Panc1 (cell line): Measurements from ENCODE around the gene ALDH1A1. TPM values are rescaled to one million over a fixed set of nuclear protein-coding genes. Genes with fewer than 3 reads are reported as not detected.

Experiments
- ATAC-seq: fragments of 200-7000 bp; cut with Tn5 transposase; 2 replicates; pipeline ENCODE4 v1.9.1; 2020; ENCODE audit warnings: mild to moderate bottlenecking, moderate library complexity
- BruUV-seq: library from RNA; stranded (reverse); fragments of 400-500 nt; replicated peaks from 2 replicates; lab custom pipeline; 2021; lab: Mats Ljungman, UMichigan
- CTCF ChIA-PET: fragments of 300-600 bp; sonication (Branson Sonifier 250); formaldehyde crosslinking; loops from one replicate; lab custom pipeline; 2022; ENCODE audit warnings: antibody characterized with exemption; lab: Charles Lee
- POLR2A ChIA-PET: fragments of 300-600 bp; sonication (Branson Sonifier 250); formaldehyde crosslinking; loops from one replicate; lab custom pipeline; 2022; ENCODE audit warnings: antibody characterized with exemption; lab: Charles Lee
- DNase-seq: peaks from one replicate; pipeline ENCODE4 v3.0.0-alpha.2; 2010; ENCODE audit warnings: low read depth, low spot score
- H3K27ac ChIP-seq: 2 replicates; pipeline ENCODE4 v1.5.1; 2011; ENCODE audit warnings: mild to moderate bottlenecking, low read length, inconsistent platforms
- H3K27me3 ChIP-seq: fragments of 200-500 bp; sonication (Bioruptor generic); 2 replicates; pipeline ENCODE4 v1.6.0; 2014; ENCODE audit warnings: low read length, inconsistent platforms; ENCODE audit not compliant: control insufficient read depth, insufficient read depth
- H3K36me3 ChIP-seq: fragments of 200-500 bp; sonication (Bioruptor generic); 2 replicates; pipeline ENCODE4 v1.5.1; 2014; ENCODE audit warnings: inconsistent platforms, mild to moderate bottlenecking, low read length, moderate library complexity; ENCODE audit not compliant: control insufficient read depth, insufficient read depth
- H3K4me1 ChIP-seq: 2 replicates; pipeline ENCODE4 v1.5.1; 2011; ENCODE audit warnings: inconsistent platforms, mild to moderate bottlenecking, low read length, moderate library complexity; ENCODE audit not compliant: control insufficient read depth, insufficient read depth
- H3K4me3 ChIP-seq, 2 experiments: 2 replicates each; pipeline ENCODE4 v1.5.1; 2011 to 2012; ENCODE audit warnings: low read depth in 2 of 2, low read length in 2 of 2, mild to moderate bottlenecking in 2 of 2, inconsistent platforms in 1 of 2, moderate library complexity in 1 of 2
- H3K9me3 ChIP-seq: fragments of 200-500 bp; sonication (Bioruptor generic); 2 replicates; pipeline ENCODE4 v1.5.1; 2014; ENCODE audit warnings: low read depth, mild to moderate bottlenecking, inconsistent platforms, low read length, moderate library complexity; ENCODE audit not compliant: control insufficient read depth, insufficient read depth
- POLR2AphosphoS5 ChIP-seq: IDR thresholded peaks from 2 replicates; pipeline ENCODE4 v1.6.1; 2012; ENCODE audit warnings: mild to moderate bottlenecking, low read depth, low read length, moderate library complexity
- SIN3A ChIP-seq: IDR thresholded peaks from 2 replicates; pipeline ENCODE4 v1.6.1; 2012; ENCODE audit warnings: low read depth, mild to moderate bottlenecking, low read length, moderate library complexity, borderline replicate concordance; ENCODE audit not compliant: insufficient read depth
- TCF7L2 ChIP-seq: IDR thresholded peaks from 2 replicates; pipeline ENCODE4 v1.6.1; 2011; ENCODE audit warnings: mild to moderate bottlenecking, low read depth, low read length, inconsistent platforms
- in situ Hi-C: cut with HindIII; loops from 2 replicates; pipeline ENCODE4 v1.10.0; 2016; ENCODE audit warnings: low sequenced_read_pairs, low pct_unique_long_range_greater_than_20kb
- intact Hi-C: fragments of 100-400 bp; cut with micrococcal nuclease; formaldehyde crosslinking; loops from one replicate; pipeline ENCODE4 v1.10.0; 2022; ENCODE audit not compliant: unreplicated experiment
- total RNA-seq: library from RNA; stranded (reverse); gene quantifications from one replicate; pipeline ENCODE4 v1.2.1, GENCODE V29; 2021; ENCODE audit not compliant: unreplicated experiment
- TF ChIP-seq, protein P1 (sequence below): fragments of 450-650 bp; IDR thresholded peaks from 2 replicates; pipeline ENCODE4 v1.5.1; 2017; ENCODE audit warnings: mild to moderate bottlenecking
- TF ChIP-seq, protein P2 (sequence below), 2 experiments: IDR thresholded peaks; 2 replicates each; pipeline ENCODE4 v1.6.1; 2011 to 2012; ENCODE audit warnings: low read depth in 2 of 2, control low read depth in 1 of 2, low read length in 1 of 2, mild to moderate bottlenecking in 1 of 2, moderate library complexity in 1 of 2; ENCODE audit not compliant: insufficient read depth in 1 of 2

The ALDH1A1 gene
- total RNA-seq, 1 experiment from 2014 or later: 0.54 TPM

DNA sequence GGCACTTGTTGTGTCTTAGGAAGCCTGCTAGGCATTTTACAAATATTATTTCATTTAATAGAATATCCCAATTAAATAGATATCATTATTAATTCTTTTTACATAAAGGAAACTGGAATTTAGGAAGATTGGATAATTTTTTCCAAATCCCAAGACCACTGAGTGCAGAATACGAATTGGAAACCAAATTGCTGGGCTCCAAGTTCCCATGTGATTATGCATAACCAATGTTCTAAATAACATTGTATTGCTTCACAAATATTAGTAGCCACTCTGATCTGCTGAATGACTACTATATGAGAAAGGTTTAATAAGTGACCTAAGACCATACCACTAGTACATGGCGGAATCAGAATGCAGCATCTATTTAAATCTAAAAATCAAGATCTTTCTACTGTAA lies 57.7 kb downstream of the ALDH1A1 start:
- no peaks in the 10 kb centered on the region for H3K36me3 ChIP-seq
- BruUV-seq: no TSS peak
- in situ Hi-C loops: no loop called here
- intact Hi-C loops: no loop called here
- H3K4me1 ChIP-seq: no peaks in the 10 kb centered on the region
- ChIA-PET POLR2A (no interaction called here), CTCF (no interaction called here)
- H3K27ac ChIP-seq: no peak overlapping the region
- no peaks in the 10 kb centered on the region for H3K27me3 ChIP-seq
- DNase-seq (no peak), ATAC-seq (no peak)
- H3K9me3 ChIP-seq: no peaks in the 10 kb centered on the region
- no peak overlapping the region for H3K4me3 ChIP-seq
- TF ChIP-seq SIN3A (no peak), POLR2AphosphoS5 (no peak), TCF7L2 (no peak)
- TF ChIP-seq, protein P1, sequence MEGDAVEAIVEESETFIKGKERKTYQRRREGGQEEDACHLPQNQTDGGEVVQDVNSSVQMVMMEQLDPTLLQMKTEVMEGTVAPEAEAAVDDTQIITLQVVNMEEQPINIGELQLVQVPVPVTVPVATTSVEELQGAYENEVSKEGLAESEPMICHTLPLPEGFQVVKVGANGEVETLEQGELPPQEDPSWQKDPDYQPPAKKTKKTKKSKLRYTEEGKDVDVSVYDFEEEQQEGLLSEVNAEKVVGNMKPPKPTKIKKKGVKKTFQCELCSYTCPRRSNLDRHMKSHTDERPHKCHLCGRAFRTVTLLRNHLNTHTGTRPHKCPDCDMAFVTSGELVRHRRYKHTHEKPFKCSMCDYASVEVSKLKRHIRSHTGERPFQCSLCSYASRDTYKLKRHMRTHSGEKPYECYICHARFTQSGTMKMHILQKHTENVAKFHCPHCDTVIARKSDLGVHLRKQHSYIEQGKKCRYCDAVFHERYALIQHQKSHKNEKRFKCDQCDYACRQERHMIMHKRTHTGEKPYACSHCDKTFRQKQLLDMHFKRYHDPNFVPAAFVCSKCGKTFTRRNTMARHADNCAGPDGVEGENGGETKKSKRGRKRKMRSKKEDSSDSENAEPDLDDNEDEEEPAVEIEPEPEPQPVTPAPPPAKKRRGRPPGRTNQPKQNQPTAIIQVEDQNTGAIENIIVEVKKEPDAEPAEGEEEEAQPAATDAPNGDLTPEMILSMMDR: no peak
- TF ChIP-seq, protein P2, sequence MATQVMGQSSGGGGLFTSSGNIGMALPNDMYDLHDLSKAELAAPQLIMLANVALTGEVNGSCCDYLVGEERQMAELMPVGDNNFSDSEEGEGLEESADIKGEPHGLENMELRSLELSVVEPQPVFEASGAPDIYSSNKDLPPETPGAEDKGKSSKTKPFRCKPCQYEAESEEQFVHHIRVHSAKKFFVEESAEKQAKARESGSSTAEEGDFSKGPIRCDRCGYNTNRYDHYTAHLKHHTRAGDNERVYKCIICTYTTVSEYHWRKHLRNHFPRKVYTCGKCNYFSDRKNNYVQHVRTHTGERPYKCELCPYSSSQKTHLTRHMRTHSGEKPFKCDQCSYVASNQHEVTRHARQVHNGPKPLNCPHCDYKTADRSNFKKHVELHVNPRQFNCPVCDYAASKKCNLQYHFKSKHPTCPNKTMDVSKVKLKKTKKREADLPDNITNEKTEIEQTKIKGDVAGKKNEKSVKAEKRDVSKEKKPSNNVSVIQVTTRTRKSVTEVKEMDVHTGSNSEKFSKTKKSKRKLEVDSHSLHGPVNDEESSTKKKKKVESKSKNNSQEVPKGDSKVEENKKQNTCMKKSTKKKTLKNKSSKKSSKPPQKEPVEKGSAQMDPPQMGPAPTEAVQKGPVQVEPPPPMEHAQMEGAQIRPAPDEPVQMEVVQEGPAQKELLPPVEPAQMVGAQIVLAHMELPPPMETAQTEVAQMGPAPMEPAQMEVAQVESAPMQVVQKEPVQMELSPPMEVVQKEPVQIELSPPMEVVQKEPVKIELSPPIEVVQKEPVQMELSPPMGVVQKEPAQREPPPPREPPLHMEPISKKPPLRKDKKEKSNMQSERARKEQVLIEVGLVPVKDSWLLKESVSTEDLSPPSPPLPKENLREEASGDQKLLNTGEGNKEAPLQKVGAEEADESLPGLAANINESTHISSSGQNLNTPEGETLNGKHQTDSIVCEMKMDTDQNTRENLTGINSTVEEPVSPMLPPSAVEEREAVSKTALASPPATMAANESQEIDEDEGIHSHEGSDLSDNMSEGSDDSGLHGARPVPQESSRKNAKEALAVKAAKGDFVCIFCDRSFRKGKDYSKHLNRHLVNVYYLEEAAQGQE (IDR thresholded peaks at IDR 0.05; ENCODE audit: insufficient read depth in 1 of 2, low read depth in 2 of 2, low read length in 1 of 2): no peak

DNA sequence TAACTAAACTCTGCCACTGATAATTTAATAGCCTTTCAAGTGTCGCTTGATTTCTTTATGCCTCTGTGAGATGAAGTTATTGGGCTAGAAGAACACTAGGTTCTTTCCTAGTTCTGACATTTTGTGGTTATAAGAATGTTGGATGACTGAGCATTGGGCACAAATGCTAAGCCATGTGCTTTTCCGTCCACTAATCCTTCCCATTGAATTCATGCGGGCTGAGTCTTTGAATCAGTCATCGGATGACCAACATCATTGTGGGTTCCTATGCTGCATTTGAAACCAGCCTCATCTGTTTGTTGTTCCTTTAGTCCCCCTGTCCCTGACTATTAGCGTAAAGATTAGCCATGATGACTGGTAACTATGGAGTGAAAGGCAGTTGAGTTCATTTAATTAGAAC lies 58.5 kb downstream of the ALDH1A1 start:
- no TSS peak for BruUV-seq
- no peaks in the 10 kb centered on the region for H3K36me3 ChIP-seq
- no peak overlapping the region for H3K4me3 ChIP-seq
- intact Hi-C loops (no loop called here), in situ Hi-C loops (no loop called here)
- no peaks in the 10 kb centered on the region for H3K4me1 ChIP-seq
- TF ChIP-seq TCF7L2: no peak
- TF ChIP-seq SIN3A: no peak
- no peak for TF ChIP-seq POLR2AphosphoS5
- TF ChIP-seq, protein P2 (IDR thresholded peaks at IDR 0.05; ENCODE audit: insufficient read depth in 1 of 2, low read depth in 2 of 2, low read length in 1 of 2): no peak
- TF ChIP-seq, protein P1: no peak
- ChIA-PET CTCF (no interaction called here), POLR2A (no interaction called here)
- no peak for ATAC-seq
- H3K27ac ChIP-seq: no peak overlapping the region
- DNase-seq: no peak
- H3K9me3 ChIP-seq: no peaks in the 10 kb centered on the region
- H3K27me3 ChIP-seq: no peaks in the 10 kb centered on the region
